ENCODE measurements around the gene MDFI. TPM values are rescaled to one million over a fixed set of nuclear protein-coding genes. Genes with fewer than 3 reads are reported as not detected.
"Not testable (repeated sequence)": the region's sequence is repeated elsewhere in the genome, so short reads cannot be mapped to it uniquely, and the experiment has no call there.

The MDFI gene
- total RNA-seq, 1 donor from 2014 or later, result 28.2 TPM

DNA sequence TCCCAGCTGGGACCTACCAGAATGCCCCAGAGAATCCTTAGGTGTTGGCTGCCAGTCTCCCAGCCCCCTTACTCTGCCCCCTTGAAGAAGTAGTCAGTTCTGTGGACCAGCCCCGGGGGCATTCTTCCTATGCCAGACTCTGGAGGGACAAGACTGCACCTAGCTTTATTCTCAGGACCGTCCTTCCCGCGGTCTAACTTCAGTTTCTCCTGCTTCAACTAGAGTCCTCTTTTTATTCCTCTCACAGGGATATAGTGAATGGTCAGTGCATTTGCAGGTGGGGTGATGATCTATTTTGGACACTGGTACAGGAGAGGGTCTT lies 35.9 kb upstream of the MDFI start:
- no peak for DNase-seq (ENCODE audit: extremely low read depth, low read depth, low spot score)

DNA sequence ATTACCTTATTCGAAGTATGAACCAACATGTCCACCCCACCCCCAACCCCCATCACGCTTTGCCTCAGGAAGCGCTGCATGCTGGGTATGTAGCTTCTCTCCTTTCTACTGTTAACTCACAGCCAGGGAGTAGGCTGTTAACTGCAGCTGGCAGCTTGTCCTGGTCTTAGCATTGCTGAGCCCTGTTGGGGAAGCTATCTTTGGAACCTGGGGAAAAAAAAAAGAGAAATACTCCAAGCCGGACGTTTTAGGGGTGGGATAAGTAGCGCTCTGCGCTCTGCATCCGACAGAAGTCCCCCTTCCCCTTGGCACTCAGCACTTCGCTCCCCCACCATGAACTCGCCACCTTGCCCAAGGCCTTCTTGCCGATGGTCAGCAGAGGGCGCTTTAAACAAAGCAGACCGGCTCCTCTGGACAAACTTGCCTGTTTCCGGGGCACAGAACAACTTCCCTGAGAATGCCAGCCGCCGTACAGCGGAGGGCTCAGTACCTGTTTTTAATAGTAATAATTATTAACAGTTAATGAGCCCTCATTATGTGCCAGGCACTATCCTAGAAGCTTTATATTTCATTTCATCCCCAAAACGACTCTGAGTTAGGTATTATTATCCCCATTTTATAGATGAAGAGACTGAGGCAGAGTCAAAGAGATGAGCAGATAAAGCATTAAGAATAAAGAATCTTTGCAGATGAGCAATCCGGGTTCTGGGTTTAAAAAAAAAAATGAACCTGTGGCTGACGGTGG lies 35.2 kb upstream of the MDFI start:
- no peak for DNase-seq (ENCODE audit: extremely low read depth, low read depth, low spot score)

DNA sequence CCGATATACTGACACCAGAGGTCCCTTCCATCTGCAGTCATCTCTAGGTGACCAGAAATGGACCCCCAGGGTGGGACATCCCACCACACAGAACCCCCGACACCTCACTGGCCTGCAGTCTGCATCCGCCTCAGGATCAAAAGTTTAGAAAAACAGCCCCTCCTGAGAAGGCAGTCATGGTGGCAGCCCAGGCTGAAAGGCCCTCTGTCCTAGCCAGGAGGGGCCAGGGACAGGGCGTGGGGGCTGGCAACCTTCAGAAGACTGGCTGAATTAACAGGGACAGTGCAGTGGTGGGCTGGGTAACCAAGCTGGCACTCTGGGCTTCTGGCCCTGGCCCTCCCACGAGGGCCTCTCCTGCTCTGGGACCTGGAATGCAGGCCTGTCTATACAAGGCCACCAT lies 34.3 kb upstream of the MDFI start:
- no peak for DNase-seq (ENCODE audit: extremely low read depth, low read depth, low spot score)

- DNase-seq (ENCODE audit: extremely low read depth, low read depth, low spot score), result no peak
Measured at GRCh38 chr6:41605649-41606048, 32.6 kb upstream of the MDFI start.

GRCh38 chr6:41607036-41607435 lies 31.2 kb upstream of the MDFI start:
- no peak for DNase-seq (ENCODE audit: extremely low read depth, low read depth, low spot score)

DNA sequence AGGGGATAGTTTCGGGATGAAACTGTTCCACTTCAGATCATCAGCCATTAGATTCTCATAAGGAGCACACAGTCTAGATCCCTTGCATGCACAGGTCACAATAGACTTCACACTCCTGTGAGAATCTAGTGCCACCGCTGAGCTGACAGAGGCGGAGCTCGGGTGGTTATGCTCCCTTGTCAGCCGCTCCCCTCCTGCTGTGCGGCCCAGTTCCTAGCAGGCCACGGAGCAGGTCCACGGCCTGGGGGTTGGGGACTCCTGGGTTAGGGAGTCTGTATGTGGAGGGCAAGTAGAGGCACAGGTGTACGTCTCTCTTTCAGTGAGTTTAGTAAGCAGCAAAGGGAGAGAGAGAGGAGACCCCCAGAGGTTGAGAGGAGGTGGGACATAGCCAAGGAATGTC lies 30.5 kb upstream of the MDFI start:
- DNase-seq (ENCODE audit: extremely low read depth, low read depth, low spot score), result no peak

DNA sequence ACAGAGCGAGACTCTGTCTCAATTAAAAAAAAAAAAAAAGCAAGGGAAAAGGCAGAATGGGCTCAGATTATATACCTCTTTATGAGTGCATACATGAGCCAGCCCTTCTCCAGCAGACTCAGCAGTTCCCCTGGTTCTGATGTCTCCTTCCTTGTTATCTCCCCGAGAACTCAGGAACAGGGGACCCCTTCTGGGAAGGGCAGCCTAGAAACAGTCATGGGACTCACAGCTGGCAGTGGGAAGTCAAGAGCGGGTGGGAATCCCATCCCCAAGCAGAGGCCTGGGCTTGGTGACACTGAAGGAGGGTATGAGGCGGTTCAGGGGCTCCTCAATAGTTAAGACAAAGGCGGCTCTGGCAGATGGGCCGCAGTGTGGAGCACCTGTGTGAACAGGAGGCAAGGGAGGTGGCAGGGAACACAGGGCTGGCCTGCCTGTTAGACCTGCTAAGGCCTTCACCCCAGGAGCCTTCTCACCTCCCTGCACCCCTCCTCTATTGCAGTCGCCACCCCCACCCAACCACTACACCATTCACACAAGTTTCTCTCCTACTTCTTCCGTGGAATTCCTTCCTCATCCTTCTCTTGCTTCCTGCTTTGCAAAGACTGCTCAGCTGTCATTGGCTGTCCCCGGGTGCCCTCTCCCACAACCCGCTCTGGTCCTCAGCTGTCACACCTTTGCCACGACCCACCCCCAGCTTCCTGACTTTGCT lies 29.7 kb upstream of the MDFI start:
- DNase-seq (ENCODE audit: extremely low read depth, low read depth, low spot score), result no peak

GRCh38 chr6:41614715-41615114 lies 23.6 kb upstream of the MDFI start:
- DNase-seq (ENCODE audit: extremely low read depth, low read depth, low spot score), result no peak

GRCh38 chr6:41615311-41615710 lies 23.0 kb upstream of the MDFI start:
- DNase-seq (ENCODE audit: extremely low read depth, low read depth, low spot score), result no peak

- DNase-seq (ENCODE audit: extremely low read depth, low read depth, low spot score), result no peak
Measured at GRCh38 chr6:41618598-41618997, 19.7 kb upstream of the MDFI start.

- not testable (repeated sequence) for DNase-seq (ENCODE audit: extremely low read depth, low read depth, low spot score)
Measured at GRCh38 chr6:41619193-41619592, 19.1 kb upstream of the MDFI start.

- DNase-seq (ENCODE audit: extremely low read depth, low read depth, low spot score), result no peak
Measured at GRCh38 chr6:41621367-41621766, 16.9 kb upstream of the MDFI start.

- no peak for DNase-seq (ENCODE audit: extremely low read depth, low read depth, low spot score)
Measured at GRCh38 chr6:41621802-41622201, 16.5 kb upstream of the MDFI start.

- no peak for DNase-seq (ENCODE audit: extremely low read depth, low read depth, low spot score)
Measured at GRCh38 chr6:41622206-41622988, 15.9 kb upstream of the MDFI start.

- DNase-seq (ENCODE audit: extremely low read depth, low read depth, low spot score), result no peak
Measured at GRCh38 chr6:41623330-41623729, 14.9 kb upstream of the MDFI start.

DNA sequence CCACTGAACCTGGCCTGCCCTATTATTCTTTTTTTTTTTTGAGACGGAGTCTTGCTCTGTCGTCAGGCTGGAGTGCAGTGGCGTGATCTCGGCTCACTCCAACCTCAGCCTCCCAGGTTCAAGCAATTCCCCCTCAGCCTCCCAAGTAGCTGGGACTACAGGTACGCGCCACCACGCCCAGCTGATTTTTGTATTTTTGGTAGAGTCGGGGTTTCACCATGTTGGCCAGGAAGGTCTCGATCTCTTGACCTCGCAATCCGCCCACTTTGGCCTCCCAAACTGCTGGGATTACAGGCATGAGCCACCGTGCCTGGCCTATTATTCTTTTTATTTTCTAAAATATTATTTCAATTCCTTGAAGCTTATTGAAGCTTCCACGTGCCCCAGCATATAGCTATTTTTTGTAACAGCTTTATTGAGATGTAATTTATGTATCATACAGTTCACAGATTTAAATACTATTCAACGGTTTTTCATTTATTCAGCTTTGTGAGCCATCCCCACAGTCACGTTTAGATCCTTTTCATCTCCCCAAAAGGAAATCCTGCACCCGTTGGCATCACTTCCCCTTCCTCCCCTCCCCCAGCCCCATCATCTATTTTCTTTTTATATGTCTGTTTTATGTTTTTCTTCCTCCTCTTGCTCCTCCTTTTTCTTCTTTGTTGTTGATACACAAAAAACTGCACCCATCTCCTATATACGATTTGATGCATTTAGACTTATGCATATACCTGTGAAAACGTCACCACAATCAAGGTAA lies 13.5 kb upstream of the MDFI start:
- no peak for DNase-seq (ENCODE audit: extremely low read depth, low read depth, low spot score)

DNA sequence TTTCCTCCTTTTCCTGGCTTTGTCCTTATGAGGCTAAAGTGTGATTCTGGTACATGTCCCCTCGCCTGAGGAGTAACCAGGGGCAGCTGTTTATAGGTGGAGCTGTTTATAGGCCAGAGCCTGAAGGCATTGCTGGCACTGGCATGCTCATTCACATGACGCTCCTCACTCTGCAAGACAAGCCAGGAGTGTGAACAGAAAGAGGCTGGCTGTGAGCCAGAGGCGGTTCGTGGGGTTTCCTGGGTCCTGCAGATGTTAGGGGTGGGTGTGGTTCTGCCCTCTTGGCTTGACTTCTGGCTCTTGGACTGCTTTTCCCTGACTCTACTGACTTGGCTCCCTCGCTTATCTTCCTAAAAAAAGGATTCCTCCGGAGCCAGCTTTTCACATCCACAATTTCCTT lies 12.8 kb upstream of the MDFI start:
- DNase-seq (ENCODE audit: extremely low read depth, low read depth, low spot score), result no peak

GRCh38 chr6:41626022-41626421 lies 12.2 kb upstream of the MDFI start:
- no peak for DNase-seq (ENCODE audit: extremely low read depth, low read depth, low spot score)

DNA sequence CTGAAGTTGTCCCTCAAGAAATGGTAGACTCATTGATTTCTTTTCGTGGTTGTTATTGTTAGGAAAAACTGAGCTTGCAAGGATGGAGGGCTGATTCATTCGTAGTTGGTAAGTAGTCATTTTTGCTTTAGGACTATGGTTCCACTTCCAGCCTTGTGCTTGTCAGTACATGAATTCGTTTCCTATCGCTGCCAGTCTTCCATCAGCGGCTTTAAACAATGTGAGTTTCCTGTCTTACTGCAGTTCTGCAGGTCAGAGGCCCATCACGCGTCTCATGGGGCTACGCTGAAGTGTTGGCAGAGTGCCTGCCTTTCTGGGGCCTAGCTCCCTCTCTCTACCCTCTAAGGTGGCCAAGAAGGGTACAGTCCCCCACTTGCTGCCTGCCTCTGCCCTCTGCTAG lies 11.4 kb upstream of the MDFI start:
- peak; percentile 33 for DNase-seq (ENCODE audit: extremely low read depth, low read depth, low spot score)

DNA sequence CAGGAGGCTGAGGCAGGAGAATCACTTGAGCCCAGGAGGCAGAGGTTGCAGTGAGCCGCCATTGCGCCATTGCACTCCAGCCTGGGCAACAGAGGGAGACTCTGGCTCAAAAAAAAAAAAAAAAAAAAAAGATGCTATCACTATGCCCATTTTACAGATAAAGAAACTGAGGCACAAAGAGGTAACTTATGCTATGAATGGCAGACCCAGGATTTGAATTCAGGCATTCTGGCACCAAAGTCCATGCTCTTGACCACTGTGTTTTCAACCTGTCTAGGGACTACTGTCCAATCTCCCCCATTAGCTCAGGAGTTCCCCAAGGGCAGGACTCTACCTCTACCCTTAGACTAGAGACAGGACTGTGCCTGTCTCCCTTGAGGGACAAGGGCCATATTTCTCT lies 9.1 kb upstream of the MDFI start:
- DNase-seq (ENCODE audit: extremely low read depth, low read depth, low spot score), result no peak

DNA sequence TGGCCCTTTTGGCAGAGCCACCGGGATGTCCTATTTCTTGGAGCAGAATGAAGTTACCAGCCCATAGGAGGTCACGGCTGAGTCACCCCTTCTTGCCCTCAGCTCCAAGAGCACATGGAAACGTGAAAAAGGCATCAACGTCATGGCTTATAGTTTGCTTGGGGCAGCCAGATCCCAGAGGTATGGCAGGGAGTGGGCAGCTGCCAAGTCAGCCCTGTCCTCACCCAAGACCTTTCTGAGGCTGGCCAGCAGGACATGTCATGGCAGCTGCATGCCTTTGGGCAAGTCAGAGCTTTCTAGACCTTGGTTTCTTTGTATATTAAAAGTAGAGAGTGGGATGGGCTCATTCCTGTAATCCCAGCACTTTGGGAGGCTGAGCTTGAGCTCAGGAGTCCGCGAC lies 8.2 kb upstream of the MDFI start:
- no peak for DNase-seq (ENCODE audit: extremely low read depth, low read depth, low spot score)

All from glomerular endothelial cell (primary cell).